GM21576 (cell line): ENCODE measurements around the gene TMEM272.

Source experiments
- ATAC-seq: cut with Tn5 transposase; IDR thresholded peaks from one replicate; pipeline ENCODE4 v1.9.1; 2021; ENCODE audit warnings: mild to moderate bottlenecking, moderate library complexity; ENCODE audit not compliant: unreplicated experiment

Gene TMEM272

DNA sequence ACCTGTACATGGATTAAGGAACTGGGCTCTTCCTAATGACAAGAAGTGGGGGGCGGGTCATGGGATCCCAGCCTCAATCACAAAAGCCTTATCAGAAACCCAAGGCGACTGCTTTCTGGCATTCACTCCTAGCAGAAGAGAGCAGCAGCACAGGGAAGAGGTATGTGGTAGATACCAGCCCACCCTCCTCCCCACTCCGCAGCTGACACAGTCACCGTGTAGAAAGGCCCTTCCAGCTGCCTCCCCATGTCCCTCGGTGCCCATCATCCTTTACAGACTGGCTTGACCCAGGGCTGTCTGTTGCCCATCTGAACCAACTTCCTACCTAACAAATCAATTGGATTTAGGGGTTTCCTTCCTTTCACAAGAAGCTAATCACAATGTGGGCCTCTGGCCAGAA, 37.9 kb downstream of the TMEM272 start:
- ATAC-seq = no peak

DNA sequence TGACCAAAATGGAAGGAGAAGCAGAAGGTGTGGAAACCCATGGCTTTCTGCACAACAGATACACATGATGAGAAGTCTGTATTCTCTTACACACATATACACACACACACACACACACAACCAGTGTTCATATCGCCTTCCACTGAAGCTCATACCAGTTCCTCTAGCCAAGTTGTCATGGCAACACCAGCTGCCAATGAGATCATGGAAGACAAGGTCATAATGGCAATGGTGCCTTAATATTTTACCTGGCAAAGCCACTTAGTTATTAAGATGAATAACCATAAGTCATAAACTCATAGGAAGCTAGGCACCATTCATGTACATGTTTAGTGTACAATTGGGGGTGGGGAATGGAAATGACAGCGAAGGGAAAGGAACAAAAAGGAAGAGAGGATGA, 38.4 kb downstream of the TMEM272 start:
- no peak for ATAC-seq

DNA sequence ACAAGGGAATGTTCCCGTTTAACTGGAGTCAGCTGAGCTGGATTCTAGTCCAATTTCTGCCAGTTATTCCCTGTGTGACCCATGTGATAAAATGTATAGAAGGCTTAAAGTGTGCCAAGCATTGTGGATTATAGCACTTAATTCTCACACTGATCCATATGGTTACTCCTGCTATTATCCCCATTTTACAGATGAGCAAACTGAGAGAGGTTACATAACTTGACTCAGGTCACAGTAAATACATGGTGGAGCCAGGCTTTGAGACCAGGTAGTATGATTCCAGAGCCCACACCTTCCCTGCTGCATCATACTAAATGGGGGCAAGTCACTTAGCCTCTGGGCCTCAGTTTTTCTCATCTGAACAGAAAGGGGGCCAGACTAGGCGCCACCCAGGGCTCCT, 39.1 kb downstream of the TMEM272 start:
- ATAC-seq = no peak

DNA sequence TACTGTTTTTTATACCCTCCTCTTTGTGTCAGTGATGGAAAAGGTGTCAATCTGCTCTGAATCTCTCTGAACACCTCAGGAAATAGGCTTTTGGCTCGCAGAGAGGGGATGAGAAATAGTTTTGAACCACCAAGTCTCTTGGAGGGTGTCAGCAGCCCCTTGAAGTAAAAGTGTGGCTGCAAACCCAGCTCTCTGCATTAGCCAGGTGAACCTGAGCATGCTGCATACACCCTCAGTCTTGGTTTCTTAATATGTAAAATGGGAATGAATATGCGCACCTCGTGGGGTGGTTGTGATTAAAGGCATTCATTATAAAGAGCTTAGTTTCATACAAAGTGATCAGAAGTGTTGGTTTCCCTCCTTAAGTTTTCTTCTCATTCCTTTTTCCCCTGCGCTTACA, 39.7 kb downstream of the TMEM272 start:
- ATAC-seq = no peak

DNA sequence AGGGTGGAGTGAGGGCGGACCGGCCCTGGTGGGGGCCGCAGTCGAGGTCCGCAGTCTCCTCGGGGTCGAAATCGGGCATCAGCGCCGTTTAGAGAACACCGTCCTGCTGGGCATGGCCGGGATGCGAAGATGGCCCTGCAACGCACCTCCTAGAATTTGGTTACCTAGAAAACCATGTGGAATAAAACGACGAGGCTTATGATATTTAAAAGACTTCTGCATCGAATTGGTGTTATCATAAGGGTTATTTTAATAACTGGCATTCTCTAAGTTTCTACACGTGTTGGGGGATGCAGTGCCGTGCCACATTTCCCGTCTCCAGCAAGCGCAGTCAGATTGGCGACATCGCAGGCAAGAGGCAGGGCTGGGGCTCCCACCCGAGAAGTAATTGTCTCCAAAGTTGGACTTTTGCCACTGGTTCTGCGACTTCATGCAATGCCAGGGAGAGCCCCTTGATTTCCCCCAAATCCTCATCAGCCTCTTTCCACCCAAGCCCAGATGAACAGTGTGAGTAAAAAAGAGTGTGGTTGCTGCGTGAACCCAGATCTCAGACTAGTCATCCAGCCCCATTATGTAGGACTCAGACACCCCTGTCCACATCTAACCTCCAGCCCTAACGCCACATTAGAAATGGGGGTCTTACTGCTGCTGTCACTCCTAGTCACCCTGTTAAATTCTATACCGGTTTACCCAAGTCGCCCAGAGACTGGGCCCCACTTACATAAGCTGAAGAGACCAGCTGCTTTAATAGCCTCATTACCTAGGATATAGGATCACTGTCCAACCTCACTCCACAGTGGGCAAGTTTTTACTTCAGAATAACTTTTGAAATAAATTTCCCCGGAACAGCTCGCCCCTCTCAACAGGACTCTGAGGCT, 40.4 kb downstream of the TMEM272 start:
- no peak for ATAC-seq

DNA sequence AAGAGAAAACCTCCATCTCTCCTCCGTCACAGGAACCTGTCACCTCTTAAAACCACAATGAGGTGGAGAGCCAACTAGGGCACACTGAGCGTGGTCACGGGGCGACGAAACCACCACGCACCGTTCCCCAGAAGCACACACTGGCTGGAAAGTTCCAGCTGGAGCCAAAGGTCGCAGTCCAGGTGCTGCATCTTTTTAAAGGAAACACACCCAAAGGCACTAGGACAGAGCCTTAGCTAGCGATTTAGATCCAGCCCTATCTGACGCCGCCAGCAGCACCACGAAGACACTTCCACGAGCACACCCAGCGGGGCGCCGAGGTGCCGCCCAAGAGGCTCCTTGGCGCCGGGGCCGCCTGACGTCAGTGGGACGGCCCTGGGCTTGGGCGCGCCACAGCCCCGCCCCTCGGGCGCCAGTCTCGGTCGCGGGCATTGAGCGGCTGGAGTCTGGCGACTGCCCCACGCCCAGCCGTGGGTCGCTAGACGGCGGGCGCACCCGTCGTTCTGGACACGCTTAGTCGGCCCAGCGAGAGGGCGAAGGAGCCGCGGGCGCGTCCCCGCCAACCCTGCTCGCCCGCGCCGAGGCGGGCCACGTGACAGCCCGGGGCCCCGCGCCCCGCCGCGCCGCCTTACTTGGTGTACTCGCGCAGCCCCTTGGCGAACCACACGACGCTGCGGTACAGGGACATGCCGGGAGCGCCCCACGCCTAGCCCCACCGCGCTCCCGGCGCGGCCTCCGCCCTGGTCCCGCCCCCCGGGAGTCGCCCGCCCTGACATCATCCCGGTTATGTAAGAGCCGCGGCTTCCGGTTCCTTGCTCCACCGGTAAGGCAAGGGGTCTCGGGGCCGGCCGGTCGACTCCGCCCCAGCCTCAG, 41.3 kb downstream of the TMEM272 start, which contains the start of gene DHRS12:
TSS of gene DHRS12 (minus strand) at position 742 of the 873 bp plus-strand sequence. CDS start 4,504 bp downstream, outside the sequence.
- peak; percentile 88 for ATAC-seq

DNA sequence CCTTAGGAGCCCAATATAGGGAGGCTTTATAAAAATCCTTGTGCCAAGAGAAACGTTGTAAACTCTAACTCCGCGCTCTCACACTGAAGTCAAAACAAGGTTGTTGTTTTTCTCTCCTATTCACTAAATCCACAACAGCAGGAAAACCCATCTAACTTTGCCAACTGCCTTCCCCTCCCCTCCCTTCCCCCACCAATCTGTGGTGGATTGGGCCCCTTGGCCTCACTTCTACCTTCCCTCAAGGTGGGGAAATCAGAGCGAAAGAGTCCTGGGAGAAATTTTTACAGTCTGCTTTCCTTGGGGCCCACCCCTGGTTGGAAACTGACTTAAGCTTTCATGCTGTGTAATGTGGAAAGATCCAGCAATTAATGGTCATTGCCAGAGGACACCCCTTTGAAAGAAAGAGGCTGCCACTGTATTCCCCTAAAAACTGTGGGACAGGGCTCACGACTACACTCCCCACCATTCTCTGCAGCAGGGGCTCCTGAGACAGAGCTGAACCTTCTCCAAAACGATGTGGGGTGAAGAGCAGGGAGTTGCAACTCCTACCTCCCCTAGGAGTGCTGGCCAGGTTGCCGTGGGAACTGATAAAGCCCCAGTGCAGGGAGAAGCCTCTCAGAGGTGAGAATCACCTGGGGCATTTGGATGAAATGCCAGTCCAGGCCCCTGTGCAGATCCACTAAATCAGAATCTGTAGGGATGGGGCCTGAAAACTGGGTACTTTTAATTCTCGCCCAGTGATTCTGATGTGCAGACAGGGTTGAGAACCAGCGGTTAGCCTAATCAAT, 42.2 kb downstream of the TMEM272 start:
- ATAC-seq = no peak

DNA sequence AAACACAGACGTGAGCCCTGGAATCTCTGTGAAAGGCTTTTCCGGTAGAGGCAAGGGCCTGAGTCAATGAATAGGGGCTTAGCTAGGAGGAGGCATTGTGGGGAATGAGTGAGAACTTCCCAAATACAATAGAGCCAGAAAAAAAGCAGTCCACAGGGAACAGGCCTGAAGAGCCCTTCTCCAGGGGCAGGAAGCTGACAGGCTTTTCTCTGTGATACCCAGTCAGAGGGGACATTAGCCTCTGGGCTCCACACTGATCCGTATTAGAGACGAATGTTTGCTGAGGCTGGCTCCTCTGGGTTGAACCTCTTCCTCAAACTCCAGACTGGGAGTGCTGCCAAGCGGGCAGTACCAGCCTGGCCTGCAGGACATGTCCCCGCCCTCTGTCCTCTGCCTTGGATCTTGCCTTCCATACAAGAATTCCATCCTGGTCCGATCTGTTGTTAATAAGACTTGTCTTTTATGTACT, 43.3 kb downstream of the TMEM272 start:
- no peak for ATAC-seq

DNA sequence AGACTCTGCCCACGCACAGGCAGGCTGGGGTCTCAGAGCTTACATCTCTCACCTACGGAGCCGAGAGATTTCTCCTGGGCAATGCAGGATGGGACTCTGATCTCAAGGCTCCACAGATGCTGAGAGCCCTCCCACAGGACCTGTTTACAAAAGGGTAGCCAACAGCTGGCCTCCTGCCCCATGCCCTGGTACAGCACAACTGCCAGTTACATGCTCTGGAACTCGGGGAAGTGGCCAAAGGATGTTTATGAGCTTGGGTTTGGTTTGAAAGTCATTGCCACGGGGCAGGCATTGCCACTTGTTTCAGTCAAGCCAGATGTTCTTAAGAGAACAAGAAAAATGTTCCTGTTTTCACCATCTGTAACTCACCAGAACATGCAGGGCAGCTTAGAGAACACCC, 44.5 kb downstream of the TMEM272 start:
- ATAC-seq = no peak

DNA sequence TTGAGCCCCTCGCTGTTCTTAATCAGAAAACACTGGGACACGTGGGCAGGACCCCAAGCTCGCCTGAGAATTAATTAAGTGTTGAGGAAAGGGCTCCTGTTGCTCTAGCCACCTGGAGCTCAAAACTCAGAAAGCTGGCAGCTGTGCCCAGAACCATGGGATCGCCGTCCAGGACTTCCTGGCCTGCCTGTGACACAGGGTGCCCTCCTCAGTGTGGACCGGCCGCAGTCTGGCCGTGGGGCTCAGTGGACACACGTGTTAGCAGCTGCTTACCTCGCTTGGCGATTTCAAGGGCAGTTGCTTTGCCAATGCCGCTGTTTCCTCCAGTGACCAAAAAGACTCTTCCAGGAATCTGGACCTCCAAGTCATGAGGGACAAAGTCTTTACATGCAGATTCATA, 45.7 kb downstream of the TMEM272 start:
- no peak for ATAC-seq

DNA sequence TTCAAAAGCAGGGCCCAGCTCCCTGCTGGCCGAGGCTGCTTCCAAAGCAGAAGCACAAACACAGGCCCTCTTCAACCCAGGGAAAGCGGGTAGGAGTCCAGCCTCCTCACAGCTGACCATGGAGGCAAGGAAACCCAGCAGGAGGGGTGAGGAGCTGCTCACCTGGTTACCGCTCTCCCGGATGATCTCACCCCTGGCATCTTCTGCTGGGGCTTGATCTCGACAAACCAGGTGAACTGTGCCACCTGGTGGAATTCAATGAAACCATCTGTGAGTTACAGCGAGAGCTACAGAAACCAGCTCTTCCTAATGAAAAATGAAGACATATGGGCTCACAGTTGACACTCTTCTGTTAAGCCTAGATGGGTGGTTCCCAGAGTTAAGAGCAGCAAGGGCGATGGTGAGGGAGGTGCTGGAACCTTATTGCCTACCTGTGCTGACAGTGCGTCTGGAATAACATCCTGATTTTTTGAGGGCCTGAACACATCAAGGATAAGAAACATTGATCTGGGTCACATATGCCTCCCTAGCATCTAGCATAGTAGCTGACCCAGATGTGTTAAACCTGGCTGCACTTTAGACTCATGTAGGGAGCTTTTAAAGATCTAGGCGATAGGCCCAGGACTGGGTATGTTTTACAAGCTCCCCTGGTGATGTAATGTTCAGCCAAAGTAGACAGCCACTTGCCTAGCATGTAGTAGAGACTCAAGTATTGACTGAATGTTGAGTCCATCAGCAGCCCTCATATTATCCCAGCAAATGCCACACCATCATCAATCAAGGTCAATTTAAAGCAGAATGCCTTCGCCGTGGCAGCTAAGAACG, 47.1 kb downstream of the TMEM272 start:
- peak; percentile 31 for ATAC-seq

DNA sequence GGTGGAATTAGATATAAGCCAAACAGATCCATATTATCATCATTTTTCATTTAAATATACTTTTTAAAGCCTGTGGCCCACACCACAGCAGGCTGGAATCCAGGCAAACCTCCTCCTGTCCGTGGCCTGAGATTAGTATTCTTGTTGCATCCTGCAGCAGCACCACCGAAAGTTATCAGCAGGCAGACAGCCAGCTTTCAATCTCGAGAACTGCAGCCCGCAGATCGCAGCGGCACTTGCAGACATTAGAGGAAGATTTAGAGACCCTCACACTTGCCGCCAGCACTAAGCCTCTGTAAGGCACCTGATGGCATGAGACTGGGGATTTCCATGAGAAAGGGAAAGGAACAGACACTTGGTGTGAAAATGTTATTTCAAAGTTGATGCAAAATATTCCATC, 48.4 kb downstream of the TMEM272 start:
- no peak for ATAC-seq

DNA sequence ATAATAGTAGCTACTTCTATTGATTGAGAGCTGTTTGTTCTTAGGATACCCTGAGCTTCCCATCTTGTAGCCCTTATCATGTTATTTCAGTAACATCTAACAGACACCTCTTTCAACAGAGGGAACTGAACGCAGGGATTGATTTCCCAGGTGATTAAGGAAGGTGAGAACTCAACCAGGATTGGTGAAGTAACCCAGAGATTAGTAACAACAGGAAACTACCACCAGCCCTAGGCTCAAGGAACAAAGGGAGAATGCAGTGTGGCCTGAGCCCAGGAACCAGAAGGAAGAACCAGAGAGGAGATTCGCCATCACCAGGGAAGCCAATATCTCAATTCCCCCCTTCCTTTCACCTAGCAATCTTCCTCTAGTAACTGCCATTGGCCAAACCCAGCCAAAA, 49.6 kb downstream of the TMEM272 start:
- no peak for ATAC-seq

DNA sequence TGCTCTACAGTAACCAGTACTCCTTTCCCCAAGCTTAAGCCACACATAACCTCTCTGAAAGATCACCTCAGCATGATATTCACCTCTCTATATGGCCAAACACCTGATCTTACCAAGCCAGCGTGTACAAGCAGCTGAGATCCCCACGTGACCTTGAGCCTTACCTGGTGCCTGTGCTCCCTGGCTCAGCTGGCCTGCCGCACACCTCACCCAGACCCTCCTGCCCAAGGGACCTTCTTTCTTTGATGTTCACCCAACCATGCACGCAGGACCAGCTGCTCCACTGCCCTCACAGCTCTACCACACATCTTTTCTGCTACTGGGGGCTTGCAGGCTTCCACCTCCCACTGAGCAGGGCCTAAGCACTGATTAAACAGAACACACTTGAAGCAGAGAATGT, 50.0 kb downstream of the TMEM272 start:
- ATAC-seq = no peak

DNA sequence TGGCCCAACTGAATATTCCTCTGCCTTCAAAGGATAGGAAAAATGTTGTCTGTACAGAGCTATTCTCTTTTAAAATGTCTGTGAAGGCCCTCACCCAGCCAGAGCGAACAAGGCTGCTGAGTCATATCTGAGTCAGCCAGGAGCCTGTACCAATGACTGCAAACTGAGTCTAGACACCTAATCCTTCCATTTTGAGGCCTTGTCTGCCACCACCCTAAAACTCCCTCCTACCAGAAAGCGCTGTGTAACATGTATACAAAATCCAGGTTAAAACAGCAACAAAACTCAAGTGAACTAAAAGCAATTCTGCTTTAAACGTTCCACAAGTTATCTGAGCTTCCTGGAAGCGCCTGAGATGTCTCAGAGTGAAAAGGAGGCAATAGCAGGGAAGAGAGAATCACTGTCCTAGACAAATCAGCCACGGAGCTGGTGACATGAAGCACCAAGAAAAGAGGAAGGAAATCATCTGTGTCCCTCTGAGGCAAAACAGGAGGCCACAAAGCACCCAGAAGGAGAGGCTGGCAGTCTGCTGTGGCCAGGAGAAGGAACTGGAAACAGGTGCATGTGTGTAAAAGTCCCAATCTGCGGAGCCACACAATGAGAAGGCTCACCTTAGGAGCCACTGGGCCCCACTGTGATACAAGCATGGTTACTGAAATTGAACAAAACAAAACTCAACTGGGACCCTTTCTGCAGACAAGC, 51.3 kb downstream of the TMEM272 start:
- peak; percentile 76 for ATAC-seq

DNA sequence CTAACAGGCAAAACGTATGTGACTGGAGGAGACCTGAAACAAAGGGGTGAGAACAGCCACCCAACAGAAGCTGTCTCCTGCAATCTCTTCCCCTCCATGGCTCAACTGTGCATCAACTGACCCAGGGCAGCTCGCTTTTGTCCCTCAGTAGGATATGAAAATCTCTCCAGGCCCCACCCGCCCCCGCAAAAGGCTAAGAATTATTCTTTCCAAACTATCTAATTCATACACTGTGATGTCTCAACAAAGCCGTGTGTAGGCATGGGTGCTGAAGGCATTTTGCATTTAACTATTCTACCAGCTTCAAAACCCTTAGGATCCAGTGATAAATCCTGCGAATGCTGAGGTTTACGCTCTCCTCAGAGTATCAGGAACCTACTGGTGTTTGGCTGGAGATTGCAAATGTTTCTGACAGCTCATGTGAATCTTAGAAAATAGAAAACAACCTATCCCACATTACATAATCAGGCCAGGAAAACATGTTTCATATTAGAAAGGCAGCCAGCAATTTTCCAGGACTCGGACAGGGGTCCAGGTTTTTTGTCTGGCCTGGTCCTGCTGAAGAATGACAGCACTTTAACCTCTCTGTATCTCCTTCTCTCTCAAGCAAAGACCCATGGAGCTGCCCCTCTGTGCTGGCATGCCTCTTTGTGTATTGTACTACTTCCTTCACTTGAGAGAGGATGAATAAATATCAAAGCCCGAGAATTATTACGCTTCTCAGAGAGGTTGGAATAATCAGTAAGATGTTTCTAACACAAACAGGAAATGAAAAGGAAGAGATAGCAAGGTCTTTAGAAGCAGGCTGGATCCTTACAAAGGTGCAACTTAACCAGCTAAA, 58.3 kb downstream of the TMEM272 start:
- no peak for ATAC-seq

DNA sequence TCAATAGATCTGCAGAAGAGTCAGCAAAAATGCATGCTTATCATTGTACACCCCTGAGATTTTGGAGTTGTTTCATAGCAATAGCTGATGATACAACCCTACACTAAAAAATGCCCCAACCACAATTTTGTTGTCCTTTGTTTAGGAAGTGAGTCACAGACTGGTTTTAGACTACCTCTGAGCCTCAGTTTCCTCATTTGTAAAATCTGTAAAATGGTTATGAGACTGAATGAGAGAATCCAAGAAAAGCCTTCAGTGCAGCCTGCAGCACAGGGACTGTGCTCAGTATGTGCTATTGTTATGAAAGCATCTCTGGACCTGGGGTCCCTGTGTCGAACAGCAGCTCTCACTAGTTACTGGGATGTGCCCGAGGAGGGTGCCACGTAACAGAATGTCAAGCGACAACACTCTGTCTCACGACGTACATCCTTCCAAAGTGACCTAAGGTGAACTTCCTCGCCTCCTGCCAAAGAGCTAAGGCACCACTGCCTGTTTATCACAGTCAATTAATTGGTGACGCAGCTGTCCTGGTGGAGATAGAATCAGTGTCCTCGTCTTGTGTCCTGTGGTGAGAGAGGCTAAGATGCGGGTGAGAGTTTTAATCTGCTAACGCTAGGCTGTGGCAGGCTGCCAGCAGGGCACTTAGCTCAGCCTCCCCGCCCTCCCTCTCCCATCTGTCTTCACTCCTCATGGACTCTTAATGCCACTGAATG, 59.1 kb downstream of the TMEM272 start:
- ATAC-seq = no peak

DNA sequence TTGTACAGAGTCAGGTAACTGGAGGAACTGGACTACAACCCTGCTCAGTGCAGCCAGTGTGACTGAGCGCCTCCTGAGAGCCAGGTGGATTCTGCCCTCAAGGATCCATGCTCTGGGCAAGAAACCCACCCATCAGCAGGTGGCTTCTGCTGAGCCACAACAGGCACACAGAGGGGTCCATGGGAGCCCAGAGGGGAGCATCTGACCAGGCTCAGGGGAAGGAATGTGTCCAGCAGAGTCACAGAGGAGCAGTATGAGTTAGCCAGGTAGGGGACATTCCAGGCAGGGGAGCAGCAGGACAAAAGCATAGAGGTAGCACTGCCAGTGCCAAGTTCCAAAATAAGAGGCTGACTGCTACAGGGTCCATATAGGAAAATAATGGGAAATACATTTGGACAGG, 60.9 kb downstream of the TMEM272 start:
- ATAC-seq = no peak
